K562 (cell line): ENCODE data around the gene MADD. TPM values are rescaled to one million over a fixed set of nuclear protein-coding genes. Genes with fewer than 3 reads are reported as not detected.
A peak's percentile ranks its signal among the peaks of the same experiment; 100 is the strongest.

ENCODE experiments used
- CREB5 ChIP-seq: fragments of 250-450 bp; sonication (Bioruptor Pico); IDR thresholded peaks from 2 replicates; pipeline ENCODE4 v1.5.0; 2020; ENCODE audit warnings: mild to moderate bottlenecking
- CTBP1 ChIP-seq: fragments of 450-650 bp; IDR thresholded peaks from 2 replicates; pipeline ENCODE4 v1.6.1; 2016; ENCODE audit warnings: borderline replicate concordance
- CXXC5 ChIP-seq: fragments of 250-450 bp; sonication (Bioruptor Pico); IDR thresholded peaks from 2 replicates; pipeline ENCODE4 v1.8.0; 2022; ENCODE audit warnings: inconsistent platforms, mild to moderate bottlenecking, moderate library complexity
- ETV5 ChIP-seq: sonication (generic); formaldehyde crosslinking; IDR thresholded peaks from 2 replicates; pipeline ENCODE4 v1.4.0; 2020; ENCODE audit warnings: low read depth, mild to moderate bottlenecking, missing genetic modification reagents
- HOMEZ ChIP-seq: fragments of 250-450 bp; sonication (Bioruptor Pico); IDR thresholded peaks from 2 replicates; pipeline ENCODE4 v1.4.0; 2020; ENCODE audit warnings: mild to moderate bottlenecking, moderate library complexity
- LCOR ChIP-seq: sonication (generic); formaldehyde crosslinking; IDR thresholded peaks from 2 replicates; pipeline ENCODE4 v1.8.0; 2022; ENCODE audit warnings: mild to moderate bottlenecking, missing genetic modification reagents
- NCOR1 ChIP-seq: fragments of 450-650 bp; IDR thresholded peaks from 2 replicates; pipeline ENCODE4 v1.6.1; 2016; ENCODE audit warnings: mild to moderate bottlenecking, moderate library complexity
- NFIC ChIP-seq: fragments of 450-650 bp; IDR thresholded peaks from 2 replicates; pipeline ENCODE4 v1.6.1; 2017; ENCODE audit warnings: mild to moderate bottlenecking, inconsistent platforms
- POLR2B ChIP-seq: fragments of 450-650 bp; IDR thresholded peaks from 2 replicates; pipeline ENCODE4 v1.6.1; 2018; ENCODE audit warnings: low read depth; ENCODE audit not compliant: partially characterized antibody
- RBM25 ChIP-seq: fragments of 200-400 bp; formaldehyde crosslinking; IDR thresholded peaks from 2 replicates; pipeline ENCODE4 v1.6.1; 2018; ENCODE audit warnings: low read length, low read depth, moderate library complexity; ENCODE audit not compliant: severe bottlenecking
- XRCC5 ChIP-seq: fragments of 200-400 bp; formaldehyde crosslinking; IDR thresholded peaks from 2 replicates; pipeline ENCODE4 v1.6.1; 2017; ENCODE audit warnings: low read depth, mild to moderate bottlenecking, low read length
- ZEB2 ChIP-seq: fragments of 450-650 bp; IDR thresholded peaks from 2 replicates; pipeline ENCODE4 v1.6.1; 2016
- ZNF134 ChIP-seq: fragments of 250-450 bp; sonication (Bioruptor Pico); conservative IDR thresholded peaks from 2 replicates; pipeline ENCODE4 v1.4.0; 2020
- ZNF165 ChIP-seq: fragments of 250-450 bp; sonication (Bioruptor Pico); IDR thresholded peaks from 2 replicates; pipeline ENCODE4 v1.4.0; 2020; ENCODE audit warnings: borderline replicate concordance
- ZNF354B ChIP-seq: fragments of 250-450 bp; sonication (Bioruptor Pico); IDR thresholded peaks from 2 replicates; pipeline ENCODE4 v1.4.0; 2020
- ZNF609 ChIP-seq: sonication (generic); formaldehyde crosslinking; IDR thresholded peaks from 2 replicates; pipeline ENCODE4 v1.8.1; 2023; ENCODE audit warnings: missing genetic modification reagents, mild to moderate bottlenecking, borderline replicate concordance
- ZNF830 ChIP-seq: fragments of 250-450 bp; sonication (Bioruptor Pico); IDR thresholded peaks from 2 replicates; pipeline ENCODE4 v1.5.0; 2021; ENCODE audit warnings: mild to moderate bottlenecking
- polyA plus RNA-seq, 8 experiments: library from polyadenylated mRNA; depleted of rRNA in 4 of 8; stranded (reverse) in 5 of 8; unstranded in 3 of 8; fragments of >200 nt; fragmentation: Nextera tagmentation in 2 of 8; fragmentation: Illumina TruSeq in 1 of 8; extraction: Ambion mirVana in 2 of 8; extraction: Trizol in 1 of 8; gene quantifications; 2 replicates each; pipeline versions ENCODE4 v1.2.1 to v1.2.3, GENCODE V29; 2011 to 2014; ENCODE audit warnings: inconsistent platforms in 1 of 8, missing spikeins in 1 of 8
- total RNA-seq, 7 experiments: library from RNA; depleted of rRNA in 6 of 7; stranded (reverse); fragments of >200 nt in 6 of 7; fragmentation: Illumina TruSeq in 2 of 7; extraction: Trizol in 2 of 7; gene quantifications; 2 replicates each; pipeline versions ENCODE4 v1.2.1 to v1.2.3, GENCODE V29; 2011 to 2021; ENCODE audit warnings: low replicate concordance in 1 of 7

The MADD gene
- total and polyA plus RNA-seq, 9 of the 15 experiments (the other 6 are each of a cell fraction or from before 2014, with no cell fraction given): 0.68 to 57.6 (median 33.6) TPM

- no peak for TF ChIP-seq HOMEZ (CRISPR knock-in tag)
- no peak for TF ChIP-seq ZNF354B
- no peak for TF ChIP-seq ETV5
- TF ChIP-seq ZNF609 (CRISPR knock-in tag): no peak
- no peak for TF ChIP-seq NFIC
- TF ChIP-seq POLR2B: no peak
- no peak for TF ChIP-seq NCOR1
- TF ChIP-seq CXXC5: no peak
- no peak for TF ChIP-seq CTBP1
- TF ChIP-seq ZNF134 (CRISPR knock-in tag): no peak
- TF ChIP-seq CREB5 (CRISPR knock-in tag): no peak
- TF ChIP-seq LCOR (CRISPR knock-in tag): no peak
- TF ChIP-seq ZNF165: no peak
- TF ChIP-seq ZEB2: no peak
- TF ChIP-seq ZNF830 (CRISPR knock-in tag): no peak
- no peak for TF ChIP-seq XRCC5
- peak; percentile 61 for TF ChIP-seq RBM25
These were observed 84.2 kb downstream of the MADD start (continued) for GRCh38 chr11:47353978-47354774.
